Mucosa of rectum (tissue), 2 donors: Measurements from ENCODE around the gene MVD.
"Not testable (repeated sequence)": the region's sequence is repeated elsewhere in the genome, so short reads cannot be mapped to it uniquely, and the experiment has no call there.

Experiments
- H3K27ac ChIP-seq, 2 donors: one replicate each; pipeline ENCODE4 v1.7.0; 2013; ENCODE audit warnings: inconsistent platforms in 2 of 2, low read depth in 2 of 2, low read length in 2 of 2
- H3K27me3 ChIP-seq, 2 donors: one replicate each; pipeline ENCODE4 v1.7.0; 2013; ENCODE audit warnings: low read length in 2 of 2; ENCODE audit not compliant: control insufficient read depth in 2 of 2, insufficient read depth in 2 of 2
- H3K36me3 ChIP-seq, 2 donors: one replicate each; pipeline ENCODE4 v1.7.0; 2013; ENCODE audit warnings: low read length in 2 of 2; ENCODE audit not compliant: control insufficient read depth in 2 of 2, insufficient read depth in 2 of 2
- H3K4me1 ChIP-seq, 2 donors: one replicate each; pipeline ENCODE4 v1.7.0; 2013; ENCODE audit warnings: low read length in 2 of 2, mild to moderate bottlenecking in 1 of 2; ENCODE audit not compliant: control insufficient read depth in 2 of 2, insufficient read depth in 2 of 2
- H3K4me3 ChIP-seq, 2 donors: one replicate each; pipeline ENCODE4 v1.7.0; 2013; ENCODE audit warnings: low read length in 2 of 2
- H3K9ac ChIP-seq, 2 donors: one replicate each; pipeline ENCODE4 v1.7.0; 2013; ENCODE audit warnings: low read length in 2 of 2, low read depth in 1 of 2, mild to moderate bottlenecking in 1 of 2
- H3K9me3 ChIP-seq, 2 donors: one replicate each; pipeline ENCODE4 v1.7.0; 2013; ENCODE audit warnings: low read length in 2 of 2; ENCODE audit not compliant: control insufficient read depth in 2 of 2
- donor health status: healthy.
- donor health status: Normal muscosa, but diverticular disease.

Gene MVD

DNA sequence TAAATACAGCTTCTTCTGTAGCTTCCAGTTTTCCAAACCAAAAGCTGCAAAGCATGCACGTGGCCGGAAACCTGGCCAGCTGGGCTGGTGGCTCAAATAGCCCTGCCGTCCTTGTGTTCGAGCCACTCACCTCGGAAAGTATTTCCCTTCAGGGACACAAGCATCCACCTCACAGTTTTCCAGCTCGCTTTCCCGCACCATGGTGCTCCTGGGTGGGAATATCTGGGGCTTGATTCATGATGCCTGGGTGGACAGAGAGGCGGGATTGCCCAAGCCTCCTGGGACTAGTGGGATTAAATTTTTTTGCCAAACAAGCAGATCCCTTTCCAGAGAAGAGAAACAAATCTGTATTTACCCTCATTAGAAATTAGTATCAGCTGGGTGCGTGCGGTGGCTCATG, 7.1 kb upstream of the MVD start:
- H3K4me3 ChIP-seq: no peak overlapping the region
- no peaks in the 10 kb centered on the region for H3K9me3 ChIP-seq
- no peaks in the 10 kb centered on the region for H3K36me3 ChIP-seq
- no peak overlapping the region for H3K9ac ChIP-seq
- H3K27me3 ChIP-seq: no peaks in the 10 kb centered on the region
- no peaks in the 10 kb centered on the region for H3K4me1 ChIP-seq
- H3K27ac ChIP-seq: no peak overlapping the region

- H3K9ac ChIP-seq, H3K27me3 ChIP-seq, H3K27ac ChIP-seq, H3K4me3 ChIP-seq, H3K36me3 ChIP-seq, H3K9me3 ChIP-seq, H3K4me1 ChIP-seq: not testable (repeated sequence)
These were observed 6.6 kb upstream of the MVD start for GRCh38 chr16:88669493-88669892.

DNA sequence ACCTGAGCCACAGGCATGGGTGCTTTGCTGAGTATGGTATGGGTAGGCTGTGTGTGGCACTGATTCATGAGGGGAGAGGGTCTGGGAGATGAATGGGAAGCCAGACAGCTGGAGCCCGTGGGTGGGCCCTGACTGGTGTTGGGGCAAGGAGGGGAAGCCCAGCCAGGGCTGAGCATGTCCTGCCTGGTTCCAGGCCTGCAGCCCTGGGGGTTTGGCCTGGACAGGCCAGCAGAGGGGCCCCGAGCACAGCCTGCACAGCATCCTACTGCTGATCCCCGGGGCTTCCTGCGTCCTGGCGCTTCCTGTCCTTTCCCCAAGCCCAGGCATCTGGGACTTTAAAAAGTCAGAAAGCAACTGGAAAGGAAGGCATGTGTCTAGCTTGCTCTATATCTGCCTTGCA, 4.6 kb upstream of the MVD start:
- Histone ChIP-seq H3K4me1 (peaks cover 0 to 1% of the 10 kb centered on the region in 2 donors), H3K27ac (no peak overlapping the region), H3K9me3 (no peaks in the 10 kb centered on the region), H3K4me3 (no peak overlapping the region), H3K27me3 (no peaks in the 10 kb centered on the region), H3K36me3 (no peaks in the 10 kb centered on the region), H3K9ac (no peak overlapping the region)

DNA sequence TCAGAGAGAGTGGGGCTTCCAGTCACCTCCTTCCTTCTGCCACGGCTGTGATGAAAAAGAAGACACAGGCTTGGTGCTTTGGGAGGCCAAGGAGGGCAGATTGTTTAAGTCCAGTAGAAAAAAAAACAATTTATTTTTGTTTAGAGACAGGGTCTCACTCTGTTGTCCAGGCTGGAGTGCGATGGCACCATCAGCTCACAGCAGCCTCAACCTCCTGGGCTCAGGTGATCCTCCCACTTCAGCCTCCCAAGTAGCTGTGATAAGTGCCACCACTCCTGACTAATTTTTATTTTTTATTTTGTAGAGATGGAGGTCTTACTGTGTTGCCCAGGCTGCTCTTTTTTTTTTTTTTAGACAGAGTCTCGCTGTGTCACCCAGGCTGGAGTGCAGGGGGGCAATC, 2.7 kb upstream of the MVD start:
- no peaks in the 10 kb centered on the region for H3K9me3 ChIP-seq
- peaks cover 4 to 8% of the 10 kb centered on the region in 2 donors for H3K4me1 ChIP-seq
- no peak overlapping the region for H3K4me3 ChIP-seq
- H3K9ac ChIP-seq: no peak overlapping the region
- H3K27ac ChIP-seq: no peak overlapping the region
- no peaks in the 10 kb centered on the region for H3K36me3 ChIP-seq
- no peaks in the 10 kb centered on the region for H3K27me3 ChIP-seq

GRCh38 chr16:88665148-88665547, 2.3 kb upstream of the MVD start:
- Histone ChIP-seq H3K27me3 (no peaks in the 10 kb centered on the region), H3K36me3 (no peaks in the 10 kb centered on the region), H3K9me3 (no peaks in the 10 kb centered on the region), H3K4me1 (peaks cover 4 to 8% of the 10 kb centered on the region in 2 donors), H3K27ac (no peak overlapping the region), H3K4me3 (no peak overlapping the region), H3K9ac (no peak overlapping the region)

DNA sequence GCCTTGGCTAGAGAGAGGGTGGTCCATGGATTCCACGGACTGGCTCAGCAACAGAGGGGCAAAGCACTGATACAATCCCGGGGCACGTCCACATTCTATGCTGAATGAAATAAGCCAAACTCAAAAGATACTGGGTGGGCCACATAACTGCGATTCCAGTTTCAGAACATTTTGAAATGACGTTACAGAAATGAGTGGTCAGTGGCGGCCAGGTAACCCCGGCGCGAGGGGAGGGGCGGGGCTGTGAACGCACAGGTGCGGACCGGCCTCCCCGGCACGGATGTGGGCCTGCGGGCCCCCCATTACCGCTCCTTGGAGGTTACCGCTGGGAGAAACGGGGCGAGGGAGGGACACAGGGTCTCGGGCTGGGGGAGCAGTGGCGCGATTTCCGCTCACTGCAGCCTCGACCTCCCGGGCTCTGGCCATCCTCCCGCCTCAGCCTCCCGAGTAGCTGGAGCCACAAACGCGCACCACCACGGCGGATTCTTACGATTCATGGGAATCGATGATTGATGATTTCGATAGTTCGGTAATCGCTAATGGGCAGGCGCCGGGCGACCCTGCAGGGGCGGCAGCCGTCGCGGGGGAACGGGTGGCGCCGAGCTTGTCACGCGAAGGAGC, 559 bp downstream of the MVD start:
- H3K4me1 ChIP-seq: peaks cover 4 to 8% of the 10 kb centered on the region in 2 donors
- H3K27ac ChIP-seq: peak overlapping the region; percentile 86
- H3K36me3 ChIP-seq: peaks cover 0 to 7% of the 10 kb centered on the region in 2 donors
- peak overlapping the region; percentile 82 to 99 for H3K4me3 ChIP-seq
- H3K9ac ChIP-seq: peak overlapping the region; percentile 74 to 99
- no peaks in the 10 kb centered on the region for H3K27me3 ChIP-seq
- H3K9me3 ChIP-seq: no peaks in the 10 kb centered on the region

DNA sequence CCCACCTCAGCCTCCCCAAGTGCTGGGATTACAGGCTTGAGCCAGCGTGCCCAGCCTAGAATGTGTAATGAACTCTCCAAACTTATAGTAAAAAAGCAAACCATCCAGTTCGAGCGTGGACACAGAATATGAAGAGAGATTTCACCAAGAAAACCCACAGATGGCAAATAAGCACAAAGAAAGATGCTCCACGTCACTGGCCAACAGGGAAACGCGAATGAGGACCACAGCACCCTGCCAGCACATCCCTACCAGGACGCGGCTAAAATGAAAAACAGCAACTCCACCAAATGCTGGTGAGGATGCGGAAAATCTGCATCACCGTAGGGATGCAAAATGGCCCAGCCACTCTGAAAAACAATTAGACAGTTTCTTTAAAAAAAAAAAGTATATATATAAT, 1.4 kb downstream of the MVD start:
- Histone ChIP-seq H3K9ac (no peak overlapping the region), H3K27me3 (no peaks in the 10 kb centered on the region), H3K9me3 (no peaks in the 10 kb centered on the region), H3K4me1 (peaks cover 4 to 8% of the 10 kb centered on the region in 2 donors), H3K4me3 (no peak overlapping the region), H3K27ac (no peak overlapping the region), H3K36me3 (peaks cover 0 to 10% of the 10 kb centered on the region in 2 donors)

DNA sequence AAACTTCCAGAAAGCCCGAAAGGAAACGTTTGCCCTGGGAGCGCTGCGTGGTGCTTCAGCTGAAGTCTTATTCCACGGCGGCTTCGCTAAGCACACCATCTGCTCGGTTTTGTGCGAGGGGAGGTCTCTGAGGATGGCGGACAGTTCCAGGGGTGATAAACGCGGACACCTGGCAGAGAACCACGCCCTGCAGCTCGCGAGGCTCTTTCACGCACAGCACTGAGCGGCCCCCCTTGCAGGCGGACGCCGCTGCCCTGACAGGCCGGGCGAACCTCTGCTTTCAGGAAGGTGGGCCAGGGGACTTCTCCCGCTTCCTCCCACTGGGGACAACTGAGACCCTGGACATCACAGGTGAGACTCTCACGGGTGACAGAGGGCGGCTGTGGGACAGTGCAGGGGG, 3.7 kb downstream of the MVD start:
- no peak overlapping the region for H3K9ac ChIP-seq
- peaks cover 4 to 8% of the 10 kb centered on the region in 2 donors for H3K4me1 ChIP-seq
- no peak overlapping the region for H3K4me3 ChIP-seq
- H3K27ac ChIP-seq: no peak overlapping the region
- H3K9me3 ChIP-seq: no peaks in the 10 kb centered on the region
- peaks cover 16 to 18% of the 10 kb centered on the region in 2 donors for H3K36me3 ChIP-seq
- H3K27me3 ChIP-seq: no peaks in the 10 kb centered on the region

DNA sequence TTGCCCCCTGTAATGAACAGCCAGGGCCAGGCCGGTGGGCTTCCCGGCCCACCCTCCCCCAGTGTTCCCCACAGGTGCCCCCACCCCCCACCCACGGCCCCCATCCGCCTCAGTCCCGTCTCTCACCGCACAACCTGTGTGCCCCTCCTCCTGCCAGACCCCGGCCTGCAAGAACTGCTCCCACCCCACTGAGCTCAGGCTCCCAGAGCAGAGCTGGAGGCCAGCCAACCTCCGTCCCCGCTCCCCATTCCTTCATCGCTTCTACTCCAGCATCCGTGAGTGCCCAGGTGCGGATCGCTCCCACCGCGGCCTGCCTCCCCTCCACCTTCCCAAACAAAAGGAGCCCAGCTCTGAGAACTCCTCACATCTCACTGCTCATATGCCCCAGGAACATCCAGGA, 4.2 kb downstream of the MVD start:
- H3K27ac ChIP-seq: no peak overlapping the region

DNA sequence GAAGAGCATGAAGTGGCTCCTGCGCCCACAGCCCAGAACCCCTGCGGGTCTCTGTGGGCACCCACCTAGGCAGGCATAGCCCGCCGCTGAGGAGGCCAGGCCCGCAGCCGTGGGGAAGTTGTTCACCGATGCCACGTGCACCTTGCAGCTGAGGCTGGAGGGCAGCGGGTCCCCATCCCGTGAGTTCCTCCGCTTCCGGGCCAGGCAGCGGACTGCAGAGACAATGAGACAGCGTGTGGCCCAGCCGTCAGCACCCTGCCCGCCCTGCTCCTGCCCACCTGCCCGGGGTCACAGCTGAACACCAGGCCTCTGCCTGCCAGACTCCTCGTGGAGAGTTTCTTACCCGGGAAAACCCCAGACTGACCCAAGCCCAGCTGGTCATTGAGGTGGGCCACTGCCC, 5.5 kb downstream of the MVD start:
- Histone ChIP-seq H3K36me3 (peaks cover 17 to 18% of the 10 kb centered on the region in 2 donors), H3K4me3 (no peak overlapping the region), H3K9ac (no peak overlapping the region), H3K9me3 (no peaks in the 10 kb centered on the region), H3K27ac (no peak overlapping the region), H3K27me3 (no peaks in the 10 kb centered on the region), H3K4me1 (peaks cover 2 to 7% of the 10 kb centered on the region in 2 donors)

More for the DNA sequence above, 4.2 kb downstream of the MVD start:
- peaks cover 4 to 8% of the 10 kb centered on the region in 2 donors for H3K4me1 ChIP-seq
- H3K9ac ChIP-seq: no peak overlapping the region
- H3K27me3 ChIP-seq: no peaks in the 10 kb centered on the region
- H3K36me3 ChIP-seq: peaks cover 17 to 18% of the 10 kb centered on the region in 2 donors
- no peaks in the 10 kb centered on the region for H3K9me3 ChIP-seq
- no peak overlapping the region for H3K4me3 ChIP-seq
